Adrenal gland (tissue), 12 donors: ENCODE results near the gene MRPL21. TPM values are rescaled to one million over a fixed set of nuclear protein-coding genes. Genes with fewer than 3 reads are reported as not detected.

Experiments used
- DNase-seq, 7 donors: peaks; one replicate each; pipeline ENCODE4 v3.0.0-alpha.2; 2019 to 2020
- H3K27ac ChIP-seq, 5 donors: fragments of 200-600 bp; sonication (generic) in 4 of 5; 1 replicate in 3 of 5; 2 replicates in 2 of 5; pipeline versions ENCODE4 v1.5.1 to v1.8.0; 2016 to 2020; ENCODE audit warnings: mild to moderate bottlenecking in 1 of 5
- H3K27me3 ChIP-seq: fragments of 200-600 bp; 2 replicates; pipeline ENCODE4 v1.8.0; 2021
- H3K36me3 ChIP-seq, 2 donors: fragments of 200-600 bp; replicated peaks in 1 of 2; 1 replicate in 1 of 2; 2 replicates in 1 of 2; pipeline versions ENCODE4 v1.5.1 to v1.8.0; 2018 to 2022
- H3K4me1 ChIP-seq, 2 donors: fragments of 200-600 bp; replicated peaks in 1 of 2; 1 replicate in 1 of 2; 2 replicates in 1 of 2; pipeline versions ENCODE4 v1.5.1 to v1.8.0; 2018 to 2021
- H3K4me3 ChIP-seq, 4 donors: fragments of 200-600 bp; sonication (generic) in 3 of 4; one replicate each; pipeline ENCODE4 v1.5.1; 2016 to 2018
- H3K9me3 ChIP-seq, 3 donors: fragments of 200-600 bp; sonication (generic) in 1 of 3; replicated peaks in 1 of 3; 1 replicate in 2 of 3; 2 replicates in 1 of 3; pipeline versions ENCODE4 v1.5.1 to v1.8.0; 2016 to 2021
- CTCF ChIP-seq, 6 experiments: fragments of 450-650 bp in 4 of 6; fragments of 200-600 bp in 2 of 6; sonication (generic) in 1 of 6; IDR thresholded peaks; 1 replicate in 5 of 6; 2 replicates in 1 of 6; pipeline versions ENCODE4 v1.5.1 to v1.8.0; 2016 to 2021; ENCODE audit warnings: antibody characterized with exemption in 6 of 6, mild to moderate bottlenecking in 2 of 6, moderate library complexity in 1 of 6
- POLR2A ChIP-seq, 2 donors: fragments of 450-650 bp; IDR thresholded peaks; one replicate each; pipeline ENCODE4 v1.6.1; 2017; ENCODE audit warnings: antibody characterized with exemption in 2 of 2, mild to moderate bottlenecking in 2 of 2, moderate library complexity in 1 of 2
- WGBS, 4 donors: extraction: QIAGEN DNeasy Blood & Tissue Kit in 2 of 4; methylation state at CpG; one replicate each; pipeline versions ENCODE4 v1.1.5 to v1.1.7; 2013 to 2017; 5-methylcytosine and 5-hydroxymethylcytosine counted together
- intact Hi-C, 2 donors: fragments of 100-400 bp; cut with DNase I; formaldehyde crosslinking; loops; one replicate each; pipeline versions ENCODE4 v1.14.1 to v1.15.0; 2022 to 2023
- polyA plus RNA-seq, 3 donors: library from polyadenylated mRNA; stranded (reverse); fragments of 200-250 nt in 2 of 3; fragments of 350-450 nt in 1 of 3; fragmentation: Illumina TruSeq in 1 of 3; extraction: RNeasy Lipid Tissue Mini Kit (QIAGEN cat#74804) in 1 of 3; gene quantifications; one replicate each; pipeline ENCODE4 v1.2.3, GENCODE V29; 2013 to 2014
- total RNA-seq, 9 donors: library from RNA; depleted of rRNA in 4 of 9; stranded (reverse); fragments of >200 nt in 4 of 9; fragments of 120-200 nt in 1 of 9; fragmentation: NEBNext Ultra II Directional in 1 of 9; extraction: Animal tissue kit (Norgen Biotek cat#: 25700) in 1 of 9; gene quantifications; one replicate each; pipeline versions ENCODE4 v1.1.0 to v1.2.4, GENCODE V29; 2013 to 2023
- donor health status: healthy with polysubstance abuse.
- donor health status: Bipolar disorder and iron deficiency.
- donor health status: DM: yes; HTN: yes; CAD: no.
- donor health status: DM: no; HTN: no; CAD: no.
- donor health status: DM: no; HTN: no; CAD: no.
- donor health status: DM: yes; HTN: yes; CAD: no.

Gene MRPL21
- total and polyA plus RNA-seq, 12 donors, result 31.1 to 77.8 (median 47.4) TPM

GRCh38 chr11:68844801-68845200 lies 58.8 kb downstream of the MRPL21 start:
- intact Hi-C loops, result no loop called here
- no peak for TF ChIP-seq CTCF (IDR thresholded peaks at IDR 0.05)
- no peak for TF ChIP-seq POLR2A (IDR thresholded peaks at IDR 0.05)
- WGBS, 4 donors, result 80 to 95% (median 89%) methylated on average over 6 of the region's 6 CpGs
- Histone ChIP-seq H3K27ac (no peak overlapping the region), H3K9me3 (no peaks in the 10 kb centered on the region), H3K27me3 (no peaks in the 10 kb centered on the region), H3K4me3 (no peak overlapping the region), H3K36me3 (no peaks in the 10 kb centered on the region), H3K4me1 (peaks cover 23 to 27% of the 10 kb centered on the region in 2 donors)
- no peak for DNase-seq

- H3K4me1 ChIP-seq, result peaks cover 27 to 29% of the 10 kb centered on the region in 2 donors
- no peak for TF ChIP-seq CTCF (IDR thresholded peaks at IDR 0.05)
- no peak for TF ChIP-seq POLR2A (IDR thresholded peaks at IDR 0.05)
- 80 to 89% (median 84%) methylated on average over 3 of the region's 3 CpGs for WGBS, 4 donors
- H3K27ac ChIP-seq, result peak overlapping the region in 4 of 5 donors; percentile 61 to 98 (median 79)
- intact Hi-C loops, result no loop called here
- no peak for DNase-seq
- no peaks in the 10 kb centered on the region for H3K9me3 ChIP-seq
- no peak overlapping the region for H3K4me3 ChIP-seq
- no peaks in the 10 kb centered on the region for H3K36me3 ChIP-seq
- H3K27me3 ChIP-seq, result no peaks in the 10 kb centered on the region
Observed at GRCh38 chr11:68844376-68844775, 59.3 kb downstream of the MRPL21 start.

DNA sequence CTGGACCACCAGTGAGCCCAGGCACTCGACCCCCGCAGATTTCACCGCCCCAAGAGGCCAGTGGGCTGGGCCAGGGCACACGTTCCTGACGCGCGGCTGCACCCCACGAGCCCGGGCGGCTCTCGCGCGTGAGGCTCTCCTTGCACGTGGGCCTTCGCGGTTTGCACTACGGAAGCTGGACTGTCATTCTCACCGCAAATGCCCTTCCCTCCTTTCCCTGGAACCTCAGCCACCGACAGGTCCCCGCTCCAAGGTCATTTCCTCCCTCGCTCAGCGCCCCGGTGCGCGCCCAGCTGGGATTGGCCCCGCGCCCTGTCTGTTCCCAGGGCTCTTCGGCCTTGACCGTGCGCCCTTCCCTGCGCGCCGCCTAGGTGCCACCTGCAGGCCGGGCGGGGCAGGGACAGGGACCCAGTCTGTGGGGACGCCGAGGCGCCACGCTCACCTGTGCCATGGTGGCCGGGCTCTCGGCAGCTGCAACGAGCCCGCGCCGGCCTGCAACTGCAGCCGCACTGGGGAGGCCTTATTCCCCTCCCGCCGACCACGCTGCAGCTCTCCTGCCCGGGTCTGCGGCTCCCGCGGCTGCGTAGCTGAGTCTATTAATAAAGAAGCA lies 59.8 kb downstream of the MRPL21 start:
- H3K4me1 ChIP-seq, result peaks cover 29 to 31% of the 10 kb centered on the region in 2 donors
- WGBS, 4 donors, result 3 to 15% (median 12%) methylated on average over 6 to 54 of the region's 54 CpGs
- DNase-seq, result peak; percentile 74 to 86 (median 80)
- TF ChIP-seq CTCF (IDR thresholded peaks at IDR 0.05) (peak; percentile 18 to 68 (median 50)), POLR2A (IDR thresholded peaks at IDR 0.05) (peak in 1 of 2 donors; percentile 10)
- H3K27ac ChIP-seq, result peak overlapping the region in 4 of 5 donors; percentile 61 to 98 (median 79)
- H3K9me3 ChIP-seq, result no peaks in the 10 kb centered on the region
- H3K27me3 ChIP-seq, result no peaks in the 10 kb centered on the region
- H3K4me3 ChIP-seq, result peak overlapping the region in 2 of 4 donors; percentile 40 to 95
- intact Hi-C loops, result no loop called here
- H3K36me3 ChIP-seq, result no peaks in the 10 kb centered on the region

DNA sequence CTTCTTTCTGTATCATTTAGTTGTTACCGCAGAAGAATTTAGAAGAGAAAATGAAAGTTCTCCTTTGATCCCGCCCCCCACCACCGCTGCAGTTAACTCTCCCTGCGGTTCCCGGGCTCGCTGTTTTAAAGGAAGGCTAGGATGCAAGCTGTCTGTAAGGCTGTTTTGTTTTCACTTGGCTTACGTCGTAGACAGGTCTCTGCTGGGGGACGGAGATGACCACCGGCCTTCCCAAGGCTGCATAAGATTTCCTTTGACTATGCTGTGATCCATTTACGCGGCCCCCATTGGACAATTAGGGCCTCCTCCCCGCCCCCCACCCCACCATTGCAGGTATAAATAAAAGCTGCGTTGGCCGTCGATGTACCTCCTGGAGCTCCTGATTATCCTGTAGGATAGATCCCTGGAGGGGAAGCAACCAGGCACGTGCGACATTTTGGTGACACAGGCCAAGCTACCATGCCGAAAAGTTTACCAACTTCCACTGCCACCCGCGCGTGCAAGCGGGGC lies 60.5 kb downstream of the MRPL21 start:
- H3K27me3 ChIP-seq, result no peaks in the 10 kb centered on the region
- peaks cover 36 to 38% of the 10 kb centered on the region in 2 donors for H3K4me1 ChIP-seq
- intact Hi-C loops, result no loop called here
- H3K9me3 ChIP-seq, result no peaks in the 10 kb centered on the region
- peak in 5 of 7 donors; percentile 54 to 68 (median 59) for DNase-seq
- peak overlapping the region in 3 of 4 donors; percentile 1 to 95 (median 40) for H3K4me3 ChIP-seq
- 22 to 31% (median 28%) methylated on average over 22 to 23 of the region's 23 CpGs for WGBS, 4 donors
- no peak for TF ChIP-seq CTCF (IDR thresholded peaks at IDR 0.05)
- TF ChIP-seq POLR2A (IDR thresholded peaks at IDR 0.05), result no peak
- peak overlapping the region in 4 of 5 donors; percentile 3 to 98 (median 79) for H3K27ac ChIP-seq
- no peaks in the 10 kb centered on the region for H3K36me3 ChIP-seq
